SK-N-SH (cell line): ENCODE results near the gene AKAP12. TPM values are rescaled to one million over a fixed set of nuclear protein-coding genes. Genes with fewer than 3 reads are reported as not detected.

Experiments used
- CTCF ChIA-PET: fragments of 300-600, 350-600 bp; formaldehyde crosslinking; extraction: SDS; loops from one replicate; lab custom pipeline; 2021; lab: Yijun Ruan, JAX
- POLR2A ChIA-PET: fragments of 350-600 bp; sonication (Branson Sonifier 250); formaldehyde crosslinking; extraction: SDS; loops from one replicate; lab custom pipeline; 2020; ENCODE audit warnings: antibody characterized with exemption, inconsistent platforms; lab: Yijun Ruan, JAX
- DNase-seq: peaks from one replicate; pipeline ENCODE4 v3.0.0; 2012
- H2AFZ ChIP-seq: fragments of 200-600 bp; sonication (generic); 2 replicates; pipeline ENCODE4 v1.8.1; 2016; ENCODE audit warnings: antibody characterized with exemption, mild to moderate bottlenecking, low read depth
- H3F3A ChIP-seq: fragments of 200-600 bp; sonication (generic); replicated peaks from 2 replicates; pipeline ENCODE3; 2016; ENCODE audit warnings: antibody characterized with exemption, mild to moderate bottlenecking; ENCODE audit not compliant: insufficient read depth
- H3K27ac ChIP-seq, 2 experiments: fragments of 200-500 bp in 1 of 2; fragments of 200-600 bp in 1 of 2; sonication (Bioruptor generic) in 1 of 2; sonication (generic), shearing (Covaris generic) in 1 of 2; 2 replicates each; pipeline versions ENCODE4 v1.5.1 to v1.6.1; 2014 to 2016; ENCODE audit warnings: low read depth in 2 of 2, inconsistent platforms in 1 of 2, low read length in 1 of 2, mild to moderate bottlenecking in 1 of 2, mixed read lengths in 1 of 2
- H3K27me3 ChIP-seq: fragments of 200-600 bp; sonication (generic), shearing (Covaris generic); 2 replicates; pipeline ENCODE4 v1.6.1; 2016; ENCODE audit warnings: mixed run types; ENCODE audit not compliant: insufficient read depth
- H3K36me3 ChIP-seq, 2 experiments: fragments of 200-500 bp in 1 of 2; fragments of 200-600 bp in 1 of 2; sonication (Bioruptor generic) in 1 of 2; sonication (generic) in 1 of 2; replicated peaks in 1 of 2; 2 replicates each; pipeline versions ENCODE3 to v1.5.1; 2014 to 2016; ENCODE audit warnings: low read length in 1 of 2, mild to moderate bottlenecking in 1 of 2; ENCODE audit not compliant: insufficient read depth in 2 of 2, control insufficient read depth in 1 of 2
- H3K4me1 ChIP-seq, 2 experiments: fragments of 200-500 bp in 1 of 2; fragments of 200-600 bp in 1 of 2; sonication (Bioruptor generic) in 1 of 2; sonication (generic), shearing (Covaris generic) in 1 of 2; 2 replicates each; pipeline versions ENCODE4 v1.5.1 to v1.6.1; 2014 to 2016; ENCODE audit warnings: low read depth in 1 of 2, low read length in 1 of 2, mixed run types in 1 of 2; ENCODE audit not compliant: insufficient read depth in 2 of 2, control insufficient read depth in 1 of 2
- H3K4me2 ChIP-seq: fragments of 200-600 bp; sonication (generic), shearing (Covaris generic); 2 replicates; pipeline ENCODE4 v1.6.1; 2017; ENCODE audit warnings: mixed run types
- H3K4me3 ChIP-seq, 2 experiments: fragments of 200-500 bp in 1 of 2; fragments of 200-600 bp in 1 of 2; sonication (Bioruptor generic) in 1 of 2; sonication (generic), shearing (Covaris generic) in 1 of 2; 2 replicates each; pipeline versions ENCODE4 v1.5.1 to v1.8.1; 2014 to 2016; ENCODE audit warnings: low read depth in 2 of 2, inconsistent platforms in 1 of 2, low read length in 1 of 2, mild to moderate bottlenecking in 1 of 2, mixed read lengths in 1 of 2, moderate library complexity in 1 of 2
- H3K79me2 ChIP-seq: fragments of 200-600 bp; sonication (generic); 2 replicates; pipeline ENCODE4 v1.8.1; 2017; ENCODE audit warnings: mild to moderate bottlenecking; ENCODE audit not compliant: insufficient read depth
- H3K9ac ChIP-seq: fragments of 200-600 bp; sonication (generic); 2 replicates; pipeline ENCODE4 v1.6.1; 2017; ENCODE audit warnings: mixed run types
- H3K9me2 ChIP-seq: fragments of 200-600 bp; sonication (generic); 2 replicates; pipeline ENCODE4 v1.6.1; 2017; ENCODE audit warnings: mixed run types
- H3K9me3 ChIP-seq: fragments of 200-600 bp; sonication (generic); 2 replicates; pipeline ENCODE4 v1.6.1; 2017; ENCODE audit warnings: mixed run types, mild to moderate bottlenecking, moderate library complexity
- H4K20me1 ChIP-seq: fragments of 200-600 bp; sonication (generic); 2 replicates; pipeline ENCODE4 v1.6.1; 2017; ENCODE audit warnings: mild to moderate bottlenecking, mixed run types; ENCODE audit not compliant: insufficient read depth
- CTCF ChIP-seq: fragments of 200-600 bp; sonication (generic); IDR thresholded peaks from 2 replicates; pipeline ENCODE4 v1.6.1; 2017; ENCODE audit warnings: antibody characterized with exemption, mild to moderate bottlenecking, moderate library complexity
- FOXM1 ChIP-seq: IDR thresholded peaks from 2 replicates; pipeline ENCODE4 v1.4.0; 2012; ENCODE audit warnings: low read depth, mild to moderate bottlenecking
- JUND ChIP-seq: IDR thresholded peaks from 2 replicates; pipeline ENCODE4 v1.4.0; 2012
- PBX3 ChIP-seq: IDR thresholded peaks from 2 replicates; pipeline ENCODE4; 2012
- RAD21 ChIP-seq: IDR thresholded peaks from 2 replicates; pipeline ENCODE4 v1.6.1; 2012; ENCODE audit warnings: mild to moderate bottlenecking, low read length
- REST ChIP-seq: IDR thresholded peaks from 2 replicates; pipeline ENCODE4 v1.6.1; 2012; ENCODE audit warnings: mild to moderate bottlenecking, low read depth, low read length, moderate library complexity
- RFX5 ChIP-seq: IDR thresholded peaks from 2 replicates; pipeline ENCODE4 v1.6.1; 2012; ENCODE audit warnings: mild to moderate bottlenecking, improper control_type of control experiment, low read length
- TCF12 ChIP-seq: IDR thresholded peaks from 2 replicates; pipeline ENCODE4 v1.4.0; 2012
- WGBS: methylation state at CpG from one replicate; pipeline ENCODE4 v1.1.6; 2017; ENCODE audit warnings: low lambda C conversion rate; 5-methylcytosine and 5-hydroxymethylcytosine counted together
- polyA plus RNA-seq, 3 experiments: library from polyadenylated mRNA; depleted of rRNA; stranded (reverse); fragments of >200 nt; gene quantifications; 2 replicates each; pipeline ENCODE4 v1.2.3, GENCODE V29; 2012

AKAP12 gene
- polyA plus RNA-seq, 1 of the 3 experiments (the other 2 are of a cell fraction) = 46.5 TPM

GRCh38 chr6:151232899-151233298 is 6.9 kb upstream of the AKAP12 start:
- Histone ChIP-seq H2AFZ (no peak overlapping the region), H3F3A (no peaks in the 10 kb centered on the region), H3K27me3 (no peaks in the 10 kb centered on the region), H3K36me3 (no peaks in the 10 kb centered on the region), H3K9me2 (no peaks in the 10 kb centered on the region), H3K27ac (no peak overlapping the region), H3K79me2 (no peaks in the 10 kb centered on the region), H3K4me1 (no peaks in the 10 kb centered on the region), H3K9me3 (no peaks in the 10 kb centered on the region), H3K9ac (no peak overlapping the region), H3K4me2 (no peak overlapping the region), H3K4me3 (no peak overlapping the region), H4K20me1 (no peaks in the 10 kb centered on the region)
- TF ChIP-seq PBX3 = no peak
- no peak for DNase-seq
- WGBS = 82% methylated on average over 1 of the region's 1 CpG
- ChIA-PET POLR2A (no interaction called here), CTCF (interaction anchor here (0.7 kb wide), 1 partner anchor 91 kb away, joined by 3 read pairs; no protein-coding TSS in a partner anchor)

- H3F3A ChIP-seq = peaks cover under 1% of the 10 kb centered on the region
- TF ChIP-seq TCF12 = no peak
- TF ChIP-seq JUND = no peak
- TF ChIP-seq RFX5 = no peak
- TF ChIP-seq RAD21 = no peak
- TF ChIP-seq CTCF = no peak
- TF ChIP-seq FOXM1 = no peak
- TF ChIP-seq REST = no peak
- no peak overlapping the region for H3K4me2 ChIP-seq
- no peaks in the 10 kb centered on the region for H3K9me2 ChIP-seq
- no peaks in the 10 kb centered on the region for H4K20me1 ChIP-seq
- H2AFZ ChIP-seq = no peak overlapping the region
- 94% methylated on average over 7 of the region's 7 CpGs for WGBS
- POLR2A ChIA-PET = no interaction called here
- no peaks in the 10 kb centered on the region for H3K79me2 ChIP-seq
- H3K27ac ChIP-seq = no peak overlapping the region
- no peak for DNase-seq
- no peaks in the 10 kb centered on the region for H3K9me3 ChIP-seq
- CTCF ChIA-PET = interaction anchor here (0.9 to 1.1 kb wide), 2 partner anchors 91 to 219 kb away, joined by 3 to 4 read pairs; no protein-coding TSS in a partner anchor
- H3K36me3 ChIP-seq = no peaks in the 10 kb centered on the region
- no peaks in the 10 kb centered on the region for H3K27me3 ChIP-seq
- H3K9ac ChIP-seq = no peak overlapping the region
- no peak overlapping the region for H3K4me3 ChIP-seq
- H3K4me1 ChIP-seq = no peaks in the 10 kb centered on the region
These were observed 6.0 kb upstream of the AKAP12 start for GRCh38 chr6:151233731-151234130.
